Skeletal muscle satellite cell (primary cell): ENCODE measurements around the gene DOP1B.
"Not testable (repeated sequence)": the region's sequence is repeated elsewhere in the genome, so short reads cannot be mapped to it uniquely, and the experiment has no call there.

ENCODE experiments used
- H3K27me3 ChIP-seq: 2 replicates; pipeline ENCODE4 v1.7.0; 2013; ENCODE audit warnings: low read length; ENCODE audit not compliant: control insufficient read depth, insufficient read depth
- H3K36me3 ChIP-seq: 2 replicates; pipeline ENCODE4 v1.7.0; 2013; ENCODE audit warnings: mild to moderate bottlenecking, control low read depth, low read length; ENCODE audit not compliant: insufficient read depth
- H3K4me1 ChIP-seq: 2 replicates; pipeline ENCODE4 v1.7.0; 2013; ENCODE audit warnings: low read length; ENCODE audit not compliant: control insufficient read depth, insufficient read depth
- H3K4me2 ChIP-seq: 2 replicates; pipeline ENCODE4 v1.7.0; 2013; ENCODE audit warnings: mild to moderate bottlenecking, low read length
- H3K4me3 ChIP-seq: 2 replicates; pipeline ENCODE4 v1.7.0; 2013; ENCODE audit warnings: low read length
- H3K9ac ChIP-seq: 2 replicates; pipeline ENCODE4 v1.7.0; 2013; ENCODE audit warnings: mild to moderate bottlenecking, low read depth, low read length, moderate library complexity
- H3K9me3 ChIP-seq: replicated peaks from 2 replicates; pipeline ENCODE4 v1.7.0; 2013; ENCODE audit warnings: mild to moderate bottlenecking, control low read depth, low read length

Gene DOP1B

GRCh38 chr21:36139791-36140190 lies 16.8 kb upstream of the DOP1B start:
- H3K9ac ChIP-seq, H3K4me3 ChIP-seq, H3K4me1 ChIP-seq, H3K4me2 ChIP-seq, H3K36me3 ChIP-seq, H3K27me3 ChIP-seq, H3K9me3 ChIP-seq: not testable (repeated sequence)

DNA sequence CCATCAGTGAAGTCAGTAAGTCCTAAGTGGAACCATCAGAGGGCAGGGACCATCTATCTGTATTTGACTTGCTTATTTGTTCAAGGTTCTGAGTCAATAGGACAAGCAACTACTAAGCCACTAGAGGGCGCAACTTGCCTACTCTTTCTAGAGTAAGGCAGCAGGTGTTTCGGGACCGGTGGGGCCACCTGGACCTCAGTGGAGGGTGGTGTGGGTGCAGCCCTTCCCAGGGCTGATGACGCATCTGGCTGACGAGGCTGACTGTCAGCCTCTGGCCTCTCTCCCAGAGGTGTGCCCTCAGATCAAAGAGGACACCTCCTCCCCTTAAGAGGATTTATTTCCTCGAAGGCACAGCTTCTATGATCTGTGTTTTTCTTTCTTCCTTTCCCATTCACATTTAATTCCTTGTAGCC lies 15.1 kb upstream of the DOP1B start:
- peaks cover 3% of the 10 kb centered on the region for H3K4me1 ChIP-seq
- H3K4me3 ChIP-seq: no peak overlapping the region
- H3K9ac ChIP-seq: no peak overlapping the region

DNA sequence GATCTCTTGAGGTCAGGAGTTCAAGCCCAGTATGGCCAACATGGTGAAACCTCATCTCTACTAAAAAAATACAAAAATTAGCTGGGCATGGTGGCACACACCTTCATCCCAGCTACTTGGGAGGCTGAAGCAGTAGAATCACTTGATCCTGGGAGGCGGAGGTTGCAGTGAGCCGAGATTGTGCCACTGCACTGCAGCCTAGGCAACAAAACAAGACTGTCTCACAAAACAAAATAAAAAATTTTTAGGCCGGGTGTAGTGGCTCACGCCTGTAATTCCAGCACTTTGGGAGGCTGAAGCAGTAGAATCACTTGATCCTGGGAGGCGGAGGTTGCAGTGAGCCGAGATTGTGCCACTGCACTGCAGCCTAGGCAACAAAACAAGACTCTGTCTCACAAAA lies 12.4 kb upstream of the DOP1B start:
- not testable (repeated sequence) for H3K36me3 ChIP-seq, H3K4me1 ChIP-seq, H3K9ac ChIP-seq

More for the DNA sequence above, 15.1 kb upstream of the DOP1B start:
- no peaks in the 10 kb centered on the region for H3K27me3 ChIP-seq
- H3K9me3 ChIP-seq: no peaks in the 10 kb centered on the region
- H3K36me3 ChIP-seq: peaks cover 4% of the 10 kb centered on the region
- no peak overlapping the region for H3K4me2 ChIP-seq

GRCh38 chr21:36145259-36145658 lies 11.4 kb upstream of the DOP1B start:
- Histone ChIP-seq H3K9ac (no peak overlapping the region), H3K9me3 (no peaks in the 10 kb centered on the region), H3K4me3 (no peak overlapping the region), H3K4me1 (peaks cover 6% of the 10 kb centered on the region), H3K4me2 (no peak overlapping the region), H3K27me3 (no peaks in the 10 kb centered on the region), H3K36me3 (no peaks in the 10 kb centered on the region)

More for the DNA sequence above, 12.4 kb upstream of the DOP1B start:
- H3K4me2 ChIP-seq, H3K4me3 ChIP-seq, H3K27me3 ChIP-seq, H3K9me3 ChIP-seq: not testable (repeated sequence)

- Histone ChIP-seq H3K36me3 (no peaks in the 10 kb centered on the region), H3K27me3 (no peaks in the 10 kb centered on the region), H3K4me2 (no peak overlapping the region), H3K4me3 (no peak overlapping the region), H3K4me1 (peaks cover 10% of the 10 kb centered on the region), H3K9me3 (no peaks in the 10 kb centered on the region), H3K9ac (no peak overlapping the region)
Observed at GRCh38 chr21:36147911-36148310, 8.7 kb upstream of the DOP1B start.

DNA sequence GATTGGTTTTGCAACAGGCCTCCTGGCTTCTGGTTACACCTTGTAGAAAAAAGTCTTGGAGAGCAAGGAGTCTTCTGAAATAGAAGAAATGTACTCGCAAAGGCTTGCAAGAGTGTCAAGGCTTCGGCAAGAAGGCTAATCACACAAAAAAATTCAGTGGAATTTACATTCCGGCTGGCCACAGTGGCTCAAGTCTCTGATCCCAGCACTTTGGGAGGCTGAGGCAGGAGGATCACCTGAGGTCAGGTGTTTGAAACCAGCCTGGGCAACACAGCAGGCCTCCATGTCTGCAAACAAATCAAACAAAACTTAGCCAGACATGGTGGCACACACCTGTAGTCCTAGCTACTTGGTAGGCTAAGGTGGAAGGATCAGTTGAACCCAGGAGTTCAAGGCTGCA lies 7.7 kb upstream of the DOP1B start:
- H3K9me3 ChIP-seq: no peaks in the 10 kb centered on the region
- no peaks in the 10 kb centered on the region for H3K27me3 ChIP-seq
- H3K4me1 ChIP-seq: peaks cover 10% of the 10 kb centered on the region
- no peak overlapping the region for H3K4me3 ChIP-seq
- no peaks in the 10 kb centered on the region for H3K36me3 ChIP-seq
- H3K9ac ChIP-seq: no peak overlapping the region
- H3K4me2 ChIP-seq: no peak overlapping the region

DNA sequence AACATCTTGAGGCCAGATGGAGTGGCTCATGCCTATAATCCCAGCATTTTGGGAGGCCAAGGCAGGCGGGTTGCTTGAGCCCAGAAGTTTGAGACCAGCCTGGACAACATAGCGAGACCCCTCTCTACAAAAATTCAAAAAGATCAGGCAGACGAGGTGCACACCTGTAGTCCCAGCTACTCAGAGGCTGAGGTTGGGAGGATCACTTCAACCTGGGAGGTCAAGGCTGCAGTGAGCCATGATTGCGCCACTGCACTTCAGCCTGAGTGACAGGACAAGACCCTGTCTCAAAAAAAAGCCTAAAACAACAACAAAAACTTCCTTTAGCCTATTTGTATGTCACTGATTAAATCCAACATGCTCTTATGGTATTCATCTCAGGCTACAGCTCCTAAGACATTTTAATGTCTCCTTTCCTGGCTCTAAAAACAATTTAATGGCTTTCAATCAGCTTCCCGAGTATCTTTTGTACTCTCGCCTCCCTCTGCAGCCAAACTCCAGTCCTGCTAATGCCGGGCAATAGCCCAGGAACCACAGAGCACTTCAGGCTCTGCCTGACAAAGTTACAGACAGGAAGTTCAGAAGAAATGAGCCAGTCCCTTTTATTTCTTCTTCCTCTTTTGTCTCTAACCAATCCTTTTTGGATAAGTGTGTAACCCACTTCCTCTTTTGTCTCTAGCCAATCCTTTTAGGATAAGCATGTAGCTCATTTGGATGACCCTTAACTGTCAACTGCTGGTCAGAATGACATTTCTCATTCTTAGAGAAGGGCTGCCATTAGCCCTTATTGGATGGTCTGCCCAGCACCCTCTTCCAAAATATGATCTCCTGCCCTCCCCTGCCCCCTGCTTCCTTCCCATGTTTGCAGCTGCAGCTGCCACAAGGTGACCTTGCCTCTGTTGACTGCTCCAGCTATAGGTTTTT lies 6.6 kb upstream of the DOP1B start:
- H3K27me3 ChIP-seq: no peaks in the 10 kb centered on the region
- no peak overlapping the region for H3K9ac ChIP-seq
- H3K4me2 ChIP-seq: peak overlapping the region; percentile 33
- no peaks in the 10 kb centered on the region for H3K9me3 ChIP-seq
- H3K4me3 ChIP-seq: no peak overlapping the region
- no peaks in the 10 kb centered on the region for H3K36me3 ChIP-seq
- peaks cover 10% of the 10 kb centered on the region for H3K4me1 ChIP-seq

DNA sequence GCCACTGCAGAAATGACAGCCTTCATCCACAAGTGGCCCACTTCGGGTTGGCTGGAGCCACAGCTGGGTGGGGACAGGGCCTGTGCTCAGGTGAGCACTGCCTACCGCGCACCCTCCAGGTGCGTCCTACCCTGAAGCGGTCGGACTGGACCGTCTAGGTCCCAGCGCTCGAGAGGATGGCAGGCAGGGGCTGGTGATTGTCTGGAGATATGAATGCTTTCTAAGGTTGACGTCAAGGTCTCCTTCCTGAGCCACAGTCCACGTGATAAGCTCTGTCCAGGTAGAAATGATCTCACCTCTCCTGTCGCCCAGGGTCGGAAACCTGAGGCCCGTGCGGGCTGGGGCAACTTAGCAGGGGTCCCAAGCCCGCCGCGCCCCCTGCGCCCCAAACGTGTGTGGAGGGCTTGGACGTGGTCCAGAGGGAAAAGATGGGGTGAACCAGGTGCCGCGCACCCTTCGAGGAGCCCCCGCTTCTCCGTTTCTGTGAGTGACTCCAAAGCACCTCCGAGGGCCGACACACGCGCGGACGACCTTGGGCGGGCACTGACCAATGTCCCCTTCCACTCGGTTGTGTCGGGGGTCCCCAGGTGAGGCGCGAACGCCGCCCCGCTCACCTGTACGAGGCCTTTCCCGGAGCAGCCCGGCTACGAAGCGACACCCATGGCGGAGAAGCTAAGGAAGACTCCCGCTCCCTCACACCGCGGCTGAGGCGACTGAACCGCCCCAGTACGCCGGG lies 853 bp upstream of the DOP1B start:
- no peaks in the 10 kb centered on the region for H3K36me3 ChIP-seq
- H3K9me3 ChIP-seq: no peaks in the 10 kb centered on the region
- no peaks in the 10 kb centered on the region for H3K27me3 ChIP-seq
- peak overlapping the region; percentile 93 for H3K4me3 ChIP-seq
- peak overlapping the region; percentile 99 for H3K4me2 ChIP-seq
- H3K4me1 ChIP-seq: peaks cover 8% of the 10 kb centered on the region
- peak overlapping the region; percentile 79 for H3K9ac ChIP-seq

GRCh38 chr21:36156339-36156814 lies 247 bp upstream of the DOP1B start:
- Histone ChIP-seq H3K27me3 (no peaks in the 10 kb centered on the region), H3K9ac (peak overlapping the region; percentile 91), H3K4me1 (peaks cover 8% of the 10 kb centered on the region), H3K9me3 (no peaks in the 10 kb centered on the region), H3K4me2 (peak overlapping the region; percentile 99), H3K36me3 (no peaks in the 10 kb centered on the region), H3K4me3 (peak overlapping the region; percentile 98)

- Histone ChIP-seq H3K36me3 (no peaks in the 10 kb centered on the region), H3K4me2 (no peak overlapping the region), H3K9ac (no peak overlapping the region), H3K4me1 (peaks cover 8% of the 10 kb centered on the region), H3K4me3 (no peak overlapping the region), H3K27me3 (no peaks in the 10 kb centered on the region), H3K9me3 (no peaks in the 10 kb centered on the region)
Observed at GRCh38 chr21:36159356-36159921, 2.8 kb downstream of the DOP1B start.

DNA sequence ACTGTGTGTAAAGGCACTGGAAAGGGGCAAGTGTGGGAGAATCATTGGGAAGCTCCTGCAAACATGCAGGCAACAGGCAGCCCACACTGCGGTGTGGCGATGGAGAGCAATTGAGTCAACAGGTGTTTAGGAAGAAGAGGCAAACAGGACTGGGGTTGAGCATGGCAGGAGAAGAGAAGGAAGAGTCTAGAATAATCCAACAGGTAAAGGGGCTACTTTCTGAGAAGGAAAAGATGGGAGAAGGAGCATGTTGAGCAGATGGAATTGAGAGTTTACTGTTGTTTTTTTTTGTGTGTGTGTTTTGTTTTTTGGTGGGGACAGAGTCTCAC lies 4.2 kb downstream of the DOP1B start:
- Histone ChIP-seq H3K4me3 (no peak overlapping the region), H3K9me3 (no peaks in the 10 kb centered on the region), H3K27me3 (no peaks in the 10 kb centered on the region), H3K4me2 (no peak overlapping the region), H3K36me3 (peaks cover 3% of the 10 kb centered on the region), H3K9ac (no peak overlapping the region), H3K4me1 (peaks cover 3% of the 10 kb centered on the region)
